Natural killer cell (primary cell): ENCODE data around the gene WDR54. TPM values are rescaled to one million over a fixed set of nuclear protein-coding genes. Genes with fewer than 3 reads are reported as not detected.
A peak's percentile ranks its signal among the peaks of the same experiment; 100 is the strongest.

Source experiments
- ATAC-seq, 3 donors: fragments of 150-1000 bp in 2 of 3; fragments of 200-7000 bp in 1 of 3; cut with Tn5 transposase; 1 replicate in 1 of 3; 2 replicates in 2 of 3; pipeline ENCODE4 v1.10.0; 2021; ENCODE audit warnings: mild to moderate bottlenecking in 2 of 3, moderate library complexity in 2 of 3
- DNase-seq, 2 donors: peaks; one replicate each; pipeline versions ENCODE4 v3.0.0 to v3.0.0-alpha.2; 2013 to 2021; ENCODE audit warnings: mixed read lengths in 1 of 2
- H3K27ac ChIP-seq: one replicate; pipeline ENCODE4 v1.5.1; 2013; ENCODE audit warnings: mild to moderate bottlenecking, low read length
- H3K27me3 ChIP-seq: one replicate; pipeline ENCODE4 v1.6.1; 2013; ENCODE audit warnings: low read length; ENCODE audit not compliant: control insufficient read depth, insufficient read depth
- H3K36me3 ChIP-seq: one replicate; pipeline ENCODE4 v1.6.1; 2013; ENCODE audit warnings: low read length; ENCODE audit not compliant: control insufficient read depth, insufficient read depth
- H3K4me1 ChIP-seq: one replicate; pipeline ENCODE4 v1.6.1; 2013; ENCODE audit warnings: low read length; ENCODE audit not compliant: control insufficient read depth, insufficient read depth
- H3K4me3 ChIP-seq: one replicate; pipeline ENCODE4 v1.5.1; 2013; ENCODE audit warnings: low read length
- H3K9me3 ChIP-seq: one replicate; pipeline ENCODE4 v1.6.1; 2013; ENCODE audit warnings: low read length; ENCODE audit not compliant: control insufficient read depth, insufficient read depth
- H3K27ac Mint-ChIP-seq, 2 donors: one replicate each; pipeline ENCODE4 v1.8.0; 2022; ENCODE audit warnings: mild to moderate bottlenecking in 2 of 2, mixed read lengths in 2 of 2, moderate library complexity in 1 of 2
- H3K27me3 Mint-ChIP-seq, 2 donors: one replicate each; pipeline ENCODE4 v1.8.0; 2022; ENCODE audit warnings: low read depth in 2 of 2, mixed read lengths in 2 of 2
- H3K36me3 Mint-ChIP-seq: one replicate; pipeline ENCODE4 v1.8.0; 2022; ENCODE audit warnings: mixed read lengths
- H3K4me1 Mint-ChIP-seq, 2 donors: one replicate each; pipeline ENCODE4 v1.8.0; 2022; ENCODE audit warnings: mixed read lengths in 2 of 2
- H3K4me3 Mint-ChIP-seq: one replicate; pipeline ENCODE4 v1.8.0; 2022; ENCODE audit warnings: mild to moderate bottlenecking, moderate library complexity, mixed read lengths
- H3K9me3 Mint-ChIP-seq, 2 donors: one replicate each; pipeline ENCODE4 v1.8.0; 2022; ENCODE audit warnings: mixed read lengths in 2 of 2
- CTCF ChIP-seq: fragments of 200-600 bp; IDR thresholded peaks from one replicate; pipeline ENCODE4 v1.8.0; 2022; ENCODE audit warnings: antibody characterized with exemption
- WGBS: methylation state at CpG from one replicate; pipeline ENCODE4 v1.1.7; 2013; ENCODE audit warnings: missing lambda C conversion rate; ENCODE audit not compliant: insufficient coverage; 5-methylcytosine and 5-hydroxymethylcytosine counted together
- intact Hi-C: fragments of 100-400 bp; cut with micrococcal nuclease; formaldehyde crosslinking; loops from one replicate; pipeline ENCODE4 v1.14.2; 2022
- total RNA-seq, 4 donors: library from RNA; stranded (reverse); fragments of 120-200 nt in 1 of 4; gene quantifications; one replicate each; pipeline versions ENCODE4 v1.2.3 to v1.2.4, GENCODE V29; 2013 to 2022

Gene WDR54
- total RNA-seq, 3 donors from 2014 or later (not counting 1 experiment from before 2014, with no cell fraction given): 28.0 to 35.3 (median 28.0) TPM

GRCh38 chr2:74454654-74455511 lies 33.4 kb downstream of the WDR54 start, which contains the start of gene INO80B:
INO80B (plus strand) TSS chr2:74455087; CDS start chr2:74455117, 30 bp downstream.
- peak; percentile 47 to 70 (median 56) for ATAC-seq
- Mint-ChIP-seq H3K27ac (peak within 1 kb of the TSS; percentile 98 to 99), H3K27me3 (no peaks in the 10 kb centered on the region), H3K4me1 (peaks cover 69 to 71% of the 10 kb centered on the region in 2 donors), H3K4me3 (peak within 1 kb of the TSS; percentile 98), H3K36me3 (no peaks in the 10 kb centered on the region), H3K9me3 (no peaks in the 10 kb centered on the region)
- Histone ChIP-seq H3K4me3 (peak within 1 kb of the TSS; percentile 53), H3K4me1 (peaks cover 58% of the 10 kb centered on the region), H3K27ac (peak within 1 kb of the TSS; percentile 42), H3K36me3 (no peaks in the 10 kb centered on the region), H3K27me3 (no peaks in the 10 kb centered on the region), H3K9me3 (no peaks in the 10 kb centered on the region)
- WGBS: under 1% methylated on average over 40 of the region's 40 CpGs
- no peak for TF ChIP-seq CTCF
- peak; percentile 97 to 100 for DNase-seq
- intact Hi-C loops: loop anchor here (1.0 to 10.0 kb wide), 6 partner anchors 10 to 1220 kb away; partner anchors contain the start of genes AUP1, CCT7, HTRA2 and MOGS

- intact Hi-C loops: loop anchor here (5.0 to 10.0 kb wide), 2 partner anchors 720 to 1222 kb away; partner anchors contain the start of genes CCT7, PRADC1 and TPRKB
- TF ChIP-seq CTCF: no peak
- DNase-seq: no peak
- no peaks in the 10 kb centered on the region for H3K9me3 ChIP-seq
- H3K4me1 ChIP-seq: peaks cover 49% of the 10 kb centered on the region
- no peaks in the 10 kb centered on the region for H3K27me3 ChIP-seq
- Mint-ChIP-seq H3K36me3 (no peaks in the 10 kb centered on the region), H3K9me3 (no peaks in the 10 kb centered on the region), H3K4me3 (peak overlapping the region; percentile 98), H3K27ac (peak overlapping the region; percentile 98 to 99), H3K4me1 (peaks cover 68 to 85% of the 10 kb centered on the region in 2 donors), H3K27me3 (no peaks in the 10 kb centered on the region)
- peak overlapping the region; percentile 99 for H3K27ac ChIP-seq
- H3K36me3 ChIP-seq: peaks cover 3% of the 10 kb centered on the region
- WGBS: under 1% methylated on average over 27 of the region's 27 CpGs
- peak overlapping the region; percentile 89 for H3K4me3 ChIP-seq
- no peak for ATAC-seq
Measured at GRCh38 chr2:74457129-74457548, 35.6 kb downstream of the WDR54 start.

- Mint-ChIP-seq H3K4me1 (peaks cover 63 to 80% of the 10 kb centered on the region in 2 donors), H3K27ac (peak overlapping the region; percentile 98 to 99)
- under 1% methylated on average over 43 of the region's 46 CpGs for WGBS
Measured at GRCh38 chr2:74457549-74458131, 36.1 kb downstream of the WDR54 start.

More at GRCh38 chr2:74457549-74458131, 36.1 kb downstream of the WDR54 start:
- peaks cover 44% of the 10 kb centered on the region for H3K4me1 ChIP-seq
- Mint-ChIP-seq H3K27me3 (no peaks in the 10 kb centered on the region), H3K9me3 (no peaks in the 10 kb centered on the region), H3K36me3 (no peaks in the 10 kb centered on the region), H3K4me3 (peak overlapping the region; percentile 98)
- peak overlapping the region; percentile 89 for H3K4me3 ChIP-seq
- ATAC-seq (peak; percentile 37 to 62 (median 51)), DNase-seq (peak; percentile 81 to 89)
- H3K27ac ChIP-seq: peak overlapping the region; percentile 99
- no peaks in the 10 kb centered on the region for H3K9me3 ChIP-seq
- H3K36me3 ChIP-seq: peaks cover 8% of the 10 kb centered on the region
- no peak for TF ChIP-seq CTCF
- intact Hi-C loops: loop anchor here (1.0 to 10.0 kb wide), 6 partner anchors 15 to 1223 kb away; partner anchors contain the start of genes C2orf81, CCT7, MRPL53 and PCGF1
- no peaks in the 10 kb centered on the region for H3K27me3 ChIP-seq
